Mesothelial cell of epicardium (in vitro differentiated cells): ENCODE measurements around the gene PGAP1. TPM values are rescaled to one million over a fixed set of nuclear protein-coding genes. Genes with fewer than 3 reads are reported as not detected.

Experiments
- DNase-seq, 2 experiments: peaks; one replicate each; pipeline ENCODE4 v3.0.0; 2021; ENCODE audit warnings: low spot score in 2 of 2; ENCODE audit not compliant: unreplicated experiment in 2 of 2
- H3K27ac Mint-ChIP-seq: 2 replicates; pipeline ENCODE4 v1.8.0; 2021; ENCODE audit warnings: mixed read lengths
- H3K27me3 Mint-ChIP-seq: 2 replicates; pipeline ENCODE4 v1.8.0; 2021; ENCODE audit warnings: low read depth, mixed read lengths
- H3K36me3 Mint-ChIP-seq: 2 replicates; pipeline ENCODE4 v1.8.0; 2021; ENCODE audit warnings: mixed read lengths
- H3K4me1 Mint-ChIP-seq: 2 replicates; pipeline ENCODE4 v1.8.0; 2021; ENCODE audit warnings: mixed read lengths
- H3K4me3 Mint-ChIP-seq: 2 replicates; pipeline ENCODE4 v1.8.0; 2021; ENCODE audit warnings: mild to moderate bottlenecking, moderate library complexity, mixed read lengths
- H3K9me3 Mint-ChIP-seq: 2 replicates; pipeline ENCODE4 v1.8.0; 2021; ENCODE audit warnings: mixed read lengths
- total RNA-seq: library from RNA; stranded (reverse); gene quantifications from 3 replicates; pipeline ENCODE4 v1.2.1, GENCODE V29; 2021
- TF ChIP-seq, protein P1 (sequence below): fragments of 200-600 bp; sonication (generic); IDR thresholded peaks from one replicate; pipeline ENCODE4 v1.5.0; 2021; ENCODE audit warnings: antibody characterized with exemption; ENCODE audit not compliant: unreplicated experiment

The PGAP1 gene
- total RNA-seq, 1 donor from 2014 or later, result 55.6 TPM

DNA sequence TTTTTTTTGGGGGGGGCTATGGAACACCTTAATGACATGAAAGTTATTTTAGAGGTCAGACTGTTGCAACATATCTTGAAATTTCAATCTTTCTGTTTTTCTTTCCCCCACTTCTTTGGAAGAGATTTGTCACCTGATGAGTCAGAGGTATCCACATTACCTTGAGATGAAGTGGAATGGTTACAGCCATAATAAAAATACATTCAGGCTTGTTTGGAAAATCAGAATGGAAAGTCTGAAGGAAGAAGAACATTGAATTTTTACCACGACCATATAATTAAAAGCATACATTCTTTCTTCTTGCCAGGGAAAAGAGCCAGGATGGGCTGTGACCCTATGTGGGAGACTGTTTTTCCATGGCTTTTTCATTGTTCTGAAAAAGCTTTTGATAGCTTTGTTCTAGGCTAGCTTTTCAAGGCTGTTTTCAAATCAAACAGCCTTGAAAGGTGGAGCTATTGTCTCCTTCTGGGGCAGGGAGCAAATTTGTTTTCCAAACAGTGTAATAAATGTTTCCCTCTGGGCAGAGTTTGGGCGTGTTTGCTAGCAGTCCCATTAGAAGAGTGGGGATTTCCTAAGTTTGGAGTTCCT is 124.7 kb downstream of the PGAP1 start:
- Mint-ChIP-seq H3K27ac (no peak overlapping the region), H3K9me3 (peaks cover 6% of the 10 kb centered on the region), H3K4me3 (no peak overlapping the region), H3K4me1 (peaks cover 12% of the 10 kb centered on the region), H3K36me3 (peaks cover 5% of the 10 kb centered on the region), H3K27me3 (peaks cover 29% of the 10 kb centered on the region)
- TF ChIP-seq, protein P1, sequence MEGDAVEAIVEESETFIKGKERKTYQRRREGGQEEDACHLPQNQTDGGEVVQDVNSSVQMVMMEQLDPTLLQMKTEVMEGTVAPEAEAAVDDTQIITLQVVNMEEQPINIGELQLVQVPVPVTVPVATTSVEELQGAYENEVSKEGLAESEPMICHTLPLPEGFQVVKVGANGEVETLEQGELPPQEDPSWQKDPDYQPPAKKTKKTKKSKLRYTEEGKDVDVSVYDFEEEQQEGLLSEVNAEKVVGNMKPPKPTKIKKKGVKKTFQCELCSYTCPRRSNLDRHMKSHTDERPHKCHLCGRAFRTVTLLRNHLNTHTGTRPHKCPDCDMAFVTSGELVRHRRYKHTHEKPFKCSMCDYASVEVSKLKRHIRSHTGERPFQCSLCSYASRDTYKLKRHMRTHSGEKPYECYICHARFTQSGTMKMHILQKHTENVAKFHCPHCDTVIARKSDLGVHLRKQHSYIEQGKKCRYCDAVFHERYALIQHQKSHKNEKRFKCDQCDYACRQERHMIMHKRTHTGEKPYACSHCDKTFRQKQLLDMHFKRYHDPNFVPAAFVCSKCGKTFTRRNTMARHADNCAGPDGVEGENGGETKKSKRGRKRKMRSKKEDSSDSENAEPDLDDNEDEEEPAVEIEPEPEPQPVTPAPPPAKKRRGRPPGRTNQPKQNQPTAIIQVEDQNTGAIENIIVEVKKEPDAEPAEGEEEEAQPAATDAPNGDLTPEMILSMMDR, result no peak
- DNase-seq, result no peak

DNA sequence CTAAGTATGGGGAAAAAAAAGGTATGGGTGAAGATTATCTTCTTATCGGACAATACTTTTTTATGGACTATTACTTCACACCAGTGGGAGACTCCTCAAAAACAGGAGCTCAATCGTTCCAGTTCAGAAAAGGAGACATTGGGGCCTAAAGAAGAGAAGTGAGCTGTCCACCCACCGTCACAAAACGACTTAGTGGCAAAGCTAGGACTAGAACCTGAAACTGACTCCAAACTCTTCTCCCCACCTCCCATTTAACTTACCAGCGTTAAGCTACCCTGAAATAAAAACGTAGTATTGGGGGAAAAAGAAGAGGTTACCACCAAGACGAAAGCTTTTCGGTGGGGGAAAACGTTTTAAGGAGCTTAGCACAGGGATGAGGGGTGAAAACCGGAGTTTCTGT is 127.5 kb downstream of the PGAP1 start:
- H3K27me3 Mint-ChIP-seq, result peaks cover 15% of the 10 kb centered on the region

GRCh38 chr2:196792865-196793264 is 133.6 kb downstream of the PGAP1 start:
- H3K4me3 Mint-ChIP-seq, result no peak overlapping the region
- no peaks in the 10 kb centered on the region for H3K9me3 Mint-ChIP-seq
- peaks cover 9% of the 10 kb centered on the region for H3K4me1 Mint-ChIP-seq
- TF ChIP-seq, protein P1, result no peak
- H3K36me3 Mint-ChIP-seq, result peaks cover 42% of the 10 kb centered on the region
- H3K27me3 Mint-ChIP-seq, result no peaks in the 10 kb centered on the region
- H3K27ac Mint-ChIP-seq, result no peak overlapping the region
- DNase-seq, result no peak

More for the DNA sequence above, 127.5 kb downstream of the PGAP1 start:
- peak overlapping the region; percentile 100 for H3K4me3 Mint-ChIP-seq
- peak overlapping the region; percentile 99 for H3K27ac Mint-ChIP-seq
- DNase-seq, result no peak
- H3K4me1 Mint-ChIP-seq, result peaks cover 15% of the 10 kb centered on the region
- peaks cover 6% of the 10 kb centered on the region for H3K9me3 Mint-ChIP-seq
- TF ChIP-seq, protein P1, result no peak
- H3K36me3 Mint-ChIP-seq, result peaks cover 12% of the 10 kb centered on the region

- DNase-seq, result no peak
- H3K36me3 Mint-ChIP-seq, result peaks cover 27% of the 10 kb centered on the region
- H3K27me3 Mint-ChIP-seq, result no peaks in the 10 kb centered on the region
- TF ChIP-seq, protein P1, result no peak
- H3K27ac Mint-ChIP-seq, result no peak overlapping the region
- H3K9me3 Mint-ChIP-seq, result no peaks in the 10 kb centered on the region
- no peaks in the 10 kb centered on the region for H3K4me1 Mint-ChIP-seq
- H3K4me3 Mint-ChIP-seq, result no peak overlapping the region
Measured at GRCh38 chr2:196783431-196784094, 142.9 kb downstream of the PGAP1 start.

Other genes starting within 250 kb of the PGAP1 start
- 52.6 to 56.7 TPM (median 54.4 TPM) in 3 replicates for gene GTF3C3, start 127.0 kb downstream of the PGAP1 start, total RNA-seq
- gene C2orf66, start 117.4 kb downstream of the PGAP1 start, total RNA-seq, result 0.18 to 0.44 TPM (median 0.27 TPM) in 3 replicates